Occipital lobe (tissue), 2 donors: Measurements from ENCODE around the gene CABP2. TPM values are rescaled to one million over a fixed set of nuclear protein-coding genes. Genes with fewer than 3 reads are reported as not detected.
"Not testable (repeated sequence)": the region's sequence is repeated elsewhere in the genome, so short reads cannot be mapped to it uniquely, and the experiment has no call there.

Experiments used
- DNase-seq: peaks from one replicate; lab custom pipeline; 2025; lab: John Stamatoyannopoulos, UW
- total RNA-seq: library from RNA; depleted of rRNA; stranded (reverse); fragments of >200 nt; gene quantifications from one replicate; pipeline ENCODE4 v1.2.3, GENCODE V29; 2014

Gene CABP2
- total RNA-seq, 1 donor from 2014 or later = not detected

GRCh38 chr11:67495234-67496005 lies 27.8 kb downstream of the CABP2 start:
- no peak for DNase-seq

GRCh38 chr11:67494371-67495233 lies 28.6 kb downstream of the CABP2 start:
- DNase-seq = no peak

- DNase-seq = no peak
These were observed 29.5 kb downstream of the CABP2 start for GRCh38 chr11:67493548-67494370.

GRCh38 chr11:67492801-67493547 lies 30.3 kb downstream of the CABP2 start:
- DNase-seq = no peak

DNA sequence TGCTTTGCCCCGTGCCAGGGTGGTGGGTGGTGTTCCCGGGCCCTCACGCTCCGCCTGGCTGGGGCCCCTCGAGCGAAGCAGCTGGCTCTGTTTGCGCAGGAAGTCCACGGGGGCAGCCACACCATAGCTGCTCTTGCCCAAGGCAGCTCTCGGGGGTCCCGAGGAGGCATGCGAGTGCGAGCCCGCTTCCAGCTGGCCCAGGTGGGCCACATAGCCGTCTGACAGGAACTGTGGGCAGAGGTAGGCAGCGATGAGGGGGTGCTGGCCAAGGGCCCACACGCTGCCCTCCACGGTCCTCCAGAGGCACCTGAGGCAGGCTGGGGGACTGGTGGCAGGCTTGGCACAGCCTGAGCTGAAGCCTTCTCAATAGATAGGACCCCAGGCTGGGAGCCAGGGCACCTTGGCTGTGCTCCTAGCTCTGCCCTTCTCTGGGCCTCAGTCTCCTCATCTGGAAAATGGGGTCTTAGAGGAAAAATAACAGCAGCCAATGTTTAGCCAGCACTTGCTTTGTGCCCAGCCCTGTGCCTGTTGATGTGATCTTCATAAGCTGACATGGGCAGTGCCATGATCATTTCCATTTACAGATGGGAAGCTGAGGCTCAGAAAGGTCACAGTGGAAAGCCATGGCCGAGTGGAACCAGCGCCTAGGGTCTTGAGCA lies 31.0 kb downstream of the CABP2 start:
- no peak for DNase-seq

DNA sequence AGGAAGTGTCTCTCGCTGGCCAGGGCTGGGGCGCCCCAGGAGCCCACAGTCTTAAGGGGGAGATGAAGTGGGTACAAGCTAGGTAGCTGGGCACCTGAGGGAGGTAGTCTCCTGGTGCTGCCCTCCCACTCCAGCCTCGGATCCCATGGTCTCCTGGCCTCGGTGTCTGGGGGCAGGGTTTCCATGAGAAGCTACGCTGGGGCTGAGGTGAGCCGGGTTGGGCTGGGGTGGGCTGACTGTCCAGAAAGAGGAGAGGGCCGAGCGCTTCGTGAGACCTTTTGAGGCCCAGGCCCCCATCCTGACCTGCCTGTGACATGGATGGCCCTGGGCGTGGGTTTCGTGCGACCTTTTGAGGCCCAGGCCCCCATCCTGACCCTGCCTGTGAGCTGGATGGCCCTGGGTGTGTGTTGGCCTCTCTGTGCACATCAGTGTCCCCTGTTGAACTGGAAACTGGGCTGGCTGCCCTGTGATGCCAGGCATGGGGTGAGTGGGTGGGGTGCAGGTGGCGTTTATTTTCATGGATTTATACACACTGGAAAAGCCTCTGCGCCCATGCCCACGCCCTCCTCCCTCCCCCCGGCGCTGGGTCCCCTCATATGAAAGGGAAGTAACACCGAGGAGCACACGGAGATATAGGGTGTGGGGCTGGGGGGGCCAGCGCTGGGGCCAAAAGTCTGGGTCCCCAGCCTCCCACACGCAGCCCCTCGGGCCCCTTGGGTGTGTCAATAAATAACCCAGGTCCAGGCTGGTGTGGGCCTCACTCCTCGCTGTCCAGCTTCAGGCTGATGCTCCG lies 31.8 kb downstream of the CABP2 start:
- DNase-seq = no peak

DNA sequence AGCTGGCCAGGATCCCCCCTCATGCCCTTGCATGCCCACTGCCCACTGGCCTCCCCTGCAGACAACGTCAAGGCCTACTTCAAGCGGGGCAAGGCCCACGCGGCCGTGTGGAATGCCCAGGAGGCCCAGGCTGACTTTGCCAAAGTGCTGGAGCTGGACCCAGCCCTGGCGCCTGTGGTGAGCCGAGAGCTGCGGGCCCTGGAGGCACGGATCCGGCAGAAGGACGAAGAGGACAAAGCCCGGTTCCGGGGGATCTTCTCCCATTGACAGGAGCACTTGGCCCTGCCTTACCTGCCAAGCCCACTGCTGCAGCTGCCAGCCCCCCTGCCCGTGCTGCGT lies 32.5 kb downstream of the CABP2 start:
- no peak for DNase-seq

GRCh38 chr11:67489885-67490726 lies 33.1 kb downstream of the CABP2 start:
- DNase-seq = no peak

GRCh38 chr11:67489203-67489884 lies 33.9 kb downstream of the CABP2 start:
- DNase-seq = no peak

- no peak for DNase-seq
These were observed 36.6 kb downstream of the CABP2 start for GRCh38 chr11:67486481-67487195.

DNA sequence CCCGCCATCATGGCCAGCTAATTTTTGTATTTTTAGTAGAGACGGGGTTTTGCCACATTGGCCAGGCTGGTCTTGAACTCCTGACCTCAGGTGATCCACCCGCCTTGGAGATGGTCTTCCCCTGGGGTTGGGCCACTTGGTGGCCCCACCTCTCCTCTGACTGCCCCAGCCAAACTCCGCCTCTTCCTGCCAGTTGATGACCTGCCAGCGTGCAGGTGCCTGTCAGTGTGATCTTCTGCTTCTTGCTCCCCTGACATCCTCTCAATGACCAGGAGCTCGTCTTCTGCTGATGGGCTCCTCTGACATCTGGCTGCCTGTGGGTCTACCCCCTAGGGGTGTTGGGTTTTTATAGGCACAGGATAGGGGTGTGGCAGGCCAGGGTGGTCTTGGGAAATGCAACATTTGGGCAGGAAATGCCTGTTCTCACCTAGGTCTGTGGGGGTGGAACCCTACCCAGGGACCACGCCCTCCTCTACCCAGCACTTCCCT lies 37.3 kb downstream of the CABP2 start:
- not testable (repeated sequence) for DNase-seq

- no peak for DNase-seq
These were observed 38.4 kb downstream of the CABP2 start for GRCh38 chr11:67484847-67485311.

- no peak for DNase-seq
These were observed 39.2 kb downstream of the CABP2 start for GRCh38 chr11:67483831-67484665.

DNA sequence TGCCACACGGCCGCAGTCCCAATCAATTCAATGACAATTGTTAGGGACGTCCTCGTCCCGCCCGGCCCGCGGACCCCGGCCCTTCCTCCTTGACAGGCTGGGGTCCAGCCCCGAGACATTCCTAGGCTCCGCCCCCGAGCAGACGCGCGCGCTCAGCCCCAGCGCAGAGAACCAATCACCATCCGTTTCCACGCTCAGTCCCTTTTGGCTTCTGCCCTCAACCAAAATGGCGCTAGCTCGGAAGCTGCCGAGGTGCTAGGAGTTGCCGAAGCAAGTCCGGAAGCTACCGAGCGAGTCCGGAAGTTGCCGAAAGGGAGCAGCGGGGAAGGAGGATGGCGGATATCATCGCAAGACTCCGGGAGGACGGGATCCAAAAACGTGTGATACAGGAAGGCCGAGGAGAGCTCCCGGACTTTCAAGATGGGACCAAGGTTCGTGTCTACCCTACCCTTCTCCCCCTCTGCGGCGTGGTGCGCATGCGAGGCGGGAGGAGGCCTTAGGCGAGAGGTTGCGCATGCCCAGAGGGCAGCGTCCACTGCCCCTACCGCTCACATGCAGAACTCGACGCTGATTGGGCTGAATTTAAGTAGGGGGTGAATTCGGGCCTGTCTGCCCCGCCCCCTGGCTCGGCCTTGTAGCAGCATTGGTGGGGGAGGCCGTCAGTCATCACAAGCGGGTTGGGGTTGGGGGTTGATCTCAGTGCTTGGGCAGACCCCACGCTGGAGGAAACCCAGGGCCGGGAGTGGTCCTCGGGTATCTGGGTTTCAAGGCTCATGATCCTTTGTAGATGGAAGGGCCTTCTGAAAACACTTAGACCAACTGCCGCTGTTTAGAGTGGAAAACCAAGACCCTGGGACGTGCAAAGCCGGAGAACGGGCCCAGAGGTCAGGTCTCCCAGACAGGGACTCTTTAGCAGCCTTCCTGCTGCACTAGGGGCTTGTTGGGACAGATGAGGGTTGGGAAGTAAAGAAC lies 40.1 kb downstream of the CABP2 start, which contains the start of gene AIP:
AIP (plus strand) TSS at position 200 of the 972 bp plus-strand sequence; CDS start at position 333, 133 bp downstream.
- DNase-seq = peak; percentile 96

GRCh38 chr11:67482275-67482826 lies 40.9 kb downstream of the CABP2 start:
- no peak for DNase-seq
